GM18873 (cell line): ENCODE results near the gene CPE.

Experiments
- ATAC-seq: cut with Tn5 transposase; IDR thresholded peaks from one replicate; pipeline ENCODE4 v1.9.1; 2021; ENCODE audit warnings: mild to moderate bottlenecking, moderate library complexity, moderate number of reproducible peaks; ENCODE audit not compliant: unreplicated experiment, low FRiP score

The CPE gene

DNA sequence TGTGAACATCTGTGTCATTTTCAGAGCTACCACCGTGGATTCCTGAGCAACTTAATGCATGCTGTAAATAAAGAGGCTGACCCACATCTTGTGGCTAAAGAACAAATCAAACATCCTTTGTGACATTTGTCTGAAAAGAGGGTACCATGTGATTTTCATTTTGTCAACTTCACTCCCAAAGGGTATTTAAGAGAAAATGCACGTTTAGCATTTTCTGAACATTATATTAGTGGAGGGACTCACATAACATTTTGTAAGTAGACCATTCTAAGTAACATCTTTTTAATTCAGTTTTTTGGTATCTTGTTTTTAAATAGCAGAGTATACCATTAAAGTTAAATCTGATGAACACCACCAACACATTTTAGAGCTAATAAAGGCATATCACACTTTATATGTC, 17.0 kb upstream of the CPE start:
- ATAC-seq = no peak

DNA sequence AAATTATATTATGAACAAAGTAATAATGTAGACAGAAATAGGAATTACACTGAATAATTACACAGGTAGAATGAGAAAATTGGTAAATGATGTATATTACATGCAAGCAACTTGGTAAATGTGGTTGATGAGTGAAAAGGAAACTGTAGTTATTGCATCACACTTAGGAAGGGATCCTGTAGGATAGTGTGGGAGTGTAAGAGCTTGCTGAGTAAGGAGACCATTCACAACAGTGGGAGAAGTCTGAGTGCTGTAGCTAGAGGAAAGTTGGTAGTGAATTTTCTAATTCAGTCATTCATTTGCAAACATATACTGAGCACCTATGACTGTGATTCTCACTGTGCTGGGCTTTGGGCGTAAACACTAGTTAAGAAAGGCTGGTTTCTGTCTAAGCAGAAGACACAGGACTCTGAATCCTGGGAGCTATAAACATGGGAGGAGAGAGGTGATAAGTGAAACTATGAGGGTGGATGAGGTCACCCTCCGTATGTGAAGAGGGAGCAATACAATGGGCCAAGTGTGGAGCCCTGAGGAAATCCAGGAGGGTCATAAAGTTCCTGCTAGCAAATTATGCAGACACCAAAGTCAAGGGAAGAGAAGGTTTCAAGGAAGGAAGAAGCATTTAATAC, 14.2 kb upstream of the CPE start:
- no peak for ATAC-seq

DNA sequence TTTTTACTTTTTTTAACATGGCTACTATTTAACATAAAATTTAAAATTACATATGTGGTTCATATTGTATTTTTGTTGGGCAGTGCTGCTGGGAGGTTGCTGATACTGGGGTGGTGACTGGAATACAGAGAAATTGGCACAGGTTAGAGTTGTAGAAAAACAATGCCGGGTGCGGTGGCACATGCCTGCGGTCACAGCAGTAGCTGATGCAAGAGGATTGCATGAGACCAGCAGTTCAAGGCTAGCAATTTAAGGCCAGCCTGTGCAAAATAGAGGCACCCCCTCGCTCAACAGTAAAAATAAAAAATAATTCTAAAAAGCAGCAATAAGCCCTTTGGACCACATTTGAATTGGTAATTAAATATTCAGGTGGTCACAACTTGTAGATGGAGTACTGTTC, 11.8 kb upstream of the CPE start:
- no peak for ATAC-seq

DNA sequence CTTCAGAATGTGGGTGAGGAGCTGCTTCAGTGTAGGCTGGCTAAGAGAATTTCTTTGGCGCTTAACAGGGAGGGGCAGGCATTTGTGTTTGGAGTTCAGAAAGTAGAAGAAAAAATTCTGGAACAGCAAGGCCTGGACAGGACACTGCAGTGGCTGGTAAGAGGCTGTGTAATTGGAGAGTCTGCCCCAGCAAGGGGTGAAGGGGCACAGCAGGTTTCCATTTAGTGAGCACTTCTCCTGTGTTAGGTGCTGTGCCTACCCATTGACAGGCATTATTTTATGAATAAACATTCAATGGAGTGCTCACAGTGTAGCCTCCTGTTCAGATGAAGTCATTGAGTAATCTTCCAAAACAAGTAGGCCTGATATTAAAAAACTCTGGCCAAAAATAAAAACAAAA, 10.7 kb upstream of the CPE start:
- ATAC-seq = no peak

DNA sequence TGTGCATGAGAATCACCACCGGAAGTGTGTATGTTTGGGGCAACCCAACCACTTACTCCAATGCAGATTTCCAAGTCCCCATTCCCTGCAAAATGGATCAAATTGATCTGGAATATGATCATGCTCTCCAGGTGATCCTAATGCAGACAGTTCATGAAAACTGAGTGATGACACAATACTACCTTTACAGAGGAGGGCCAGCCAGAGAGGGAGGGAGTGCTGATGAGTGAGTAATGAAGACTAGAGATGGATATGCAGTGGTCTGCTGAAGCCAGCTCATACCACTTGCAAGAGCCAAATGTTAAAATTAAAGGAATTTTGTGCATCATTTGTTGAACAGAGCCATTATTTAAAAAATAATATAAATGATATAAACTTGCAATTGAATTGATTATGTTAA, 10.2 kb upstream of the CPE start:
- ATAC-seq = no peak

DNA sequence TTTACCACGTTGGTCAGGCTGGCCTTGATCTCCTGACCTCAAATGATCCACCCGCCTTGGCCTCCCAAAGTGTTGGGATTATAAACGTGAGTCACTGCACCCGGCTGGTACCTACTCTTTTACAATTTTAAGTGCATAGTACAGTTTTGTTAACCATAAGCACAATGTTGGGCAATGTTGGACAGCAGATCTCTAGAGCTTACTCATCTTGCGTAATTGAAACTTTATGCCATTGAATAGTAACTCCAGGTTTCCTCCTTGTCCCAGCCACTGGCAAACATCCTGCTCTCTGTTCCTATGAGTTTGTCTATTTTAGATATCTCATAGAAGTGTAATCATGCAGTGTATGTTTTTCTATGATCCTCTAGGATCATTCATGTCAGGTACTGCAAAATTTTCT, 9.3 kb upstream of the CPE start:
- ATAC-seq = no peak

DNA sequence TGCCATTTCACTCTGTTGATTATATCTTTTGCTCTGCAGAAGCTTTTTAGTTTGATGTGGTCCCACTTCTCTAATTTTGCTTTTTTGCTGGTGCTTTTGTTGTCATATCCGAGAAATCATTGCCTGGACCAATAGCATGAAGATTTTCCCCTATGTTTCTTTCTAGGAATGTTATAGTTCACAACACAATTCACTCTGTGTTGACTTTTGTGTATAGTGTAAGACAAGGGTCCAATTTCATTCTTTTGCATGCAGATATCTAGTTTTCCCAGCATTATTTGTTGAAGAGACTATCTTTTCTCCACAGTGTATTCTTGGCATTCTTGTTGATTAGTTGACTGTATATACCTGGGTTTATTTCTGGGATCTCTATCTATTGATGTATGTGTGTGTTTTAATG, 8.3 kb upstream of the CPE start:
- no peak for ATAC-seq

DNA sequence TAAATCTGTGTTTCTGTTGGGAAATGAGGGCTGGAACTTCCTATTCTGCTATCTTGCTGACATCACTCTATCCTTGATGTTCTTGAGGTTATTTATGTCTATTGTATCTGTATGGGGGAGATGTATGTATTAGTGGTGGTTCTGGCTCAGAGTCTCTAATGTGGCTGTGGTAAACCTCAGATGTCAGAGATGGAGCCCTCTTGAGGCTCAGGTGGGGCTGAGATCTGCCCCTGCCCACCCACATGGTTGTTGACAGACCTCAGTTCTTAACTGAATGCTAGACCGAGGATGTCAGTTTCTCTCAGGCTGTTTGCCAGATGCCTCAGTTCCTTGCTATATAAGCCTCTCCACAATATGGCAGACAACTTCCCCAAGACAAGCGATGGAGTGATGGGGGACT, 3.3 kb upstream of the CPE start:
- no peak for ATAC-seq

DNA sequence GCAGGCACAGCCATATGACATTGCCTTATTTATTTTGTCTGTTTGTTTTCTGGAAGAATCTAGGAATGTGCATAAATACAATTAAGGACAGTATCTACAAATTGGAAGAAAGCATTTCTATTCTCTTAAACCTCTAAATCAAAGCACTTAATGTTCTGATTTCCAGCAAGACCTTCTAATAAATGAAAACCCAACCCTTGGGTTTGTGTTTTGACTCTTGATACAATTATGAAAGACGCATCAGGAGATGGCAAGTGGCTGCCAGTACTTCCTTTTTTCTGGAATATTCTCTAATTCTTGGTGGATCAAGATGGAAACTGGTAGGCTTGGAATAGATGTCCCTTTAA, 437 bp upstream of the CPE start:
- ATAC-seq = no peak

DNA sequence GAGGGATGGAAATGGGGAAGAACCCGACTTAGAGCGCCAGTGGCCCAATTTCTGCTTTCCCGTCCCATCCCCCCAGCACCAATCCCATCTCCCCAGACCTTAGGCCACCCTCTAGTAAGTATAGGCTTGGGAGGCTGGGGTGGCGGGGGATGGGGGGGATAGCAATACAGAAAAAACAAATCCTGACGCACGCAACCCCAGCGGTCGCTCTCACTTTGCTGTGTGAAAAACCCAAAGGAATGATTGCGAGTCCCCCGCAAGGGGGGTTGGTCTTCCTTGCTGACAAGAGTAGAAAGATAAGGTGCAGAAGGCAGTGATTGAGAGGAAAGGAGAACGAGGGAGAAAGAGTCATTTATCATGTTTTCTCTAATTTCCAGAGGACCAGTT, 863 bp downstream of the CPE start:
- no peak for ATAC-seq

DNA sequence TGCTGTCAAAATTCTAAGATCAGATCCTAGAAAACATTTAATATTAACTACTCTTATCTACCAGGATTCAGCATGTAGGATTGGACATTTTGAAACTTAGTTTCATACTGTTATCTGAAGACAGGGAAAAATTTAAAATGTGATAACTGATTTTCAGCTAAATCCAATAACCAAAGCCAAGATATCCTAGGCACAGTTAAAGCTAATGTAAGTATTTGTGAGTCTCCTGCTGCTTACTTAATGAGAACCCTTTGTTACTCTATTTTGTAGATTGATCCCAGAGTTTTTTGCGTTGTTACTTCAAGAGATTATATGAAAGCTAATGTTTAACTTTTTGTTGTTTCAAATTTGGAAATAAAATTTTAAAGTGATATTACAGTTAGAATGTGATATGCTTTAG, 2.0 kb downstream of the CPE start:
- ATAC-seq = no peak

DNA sequence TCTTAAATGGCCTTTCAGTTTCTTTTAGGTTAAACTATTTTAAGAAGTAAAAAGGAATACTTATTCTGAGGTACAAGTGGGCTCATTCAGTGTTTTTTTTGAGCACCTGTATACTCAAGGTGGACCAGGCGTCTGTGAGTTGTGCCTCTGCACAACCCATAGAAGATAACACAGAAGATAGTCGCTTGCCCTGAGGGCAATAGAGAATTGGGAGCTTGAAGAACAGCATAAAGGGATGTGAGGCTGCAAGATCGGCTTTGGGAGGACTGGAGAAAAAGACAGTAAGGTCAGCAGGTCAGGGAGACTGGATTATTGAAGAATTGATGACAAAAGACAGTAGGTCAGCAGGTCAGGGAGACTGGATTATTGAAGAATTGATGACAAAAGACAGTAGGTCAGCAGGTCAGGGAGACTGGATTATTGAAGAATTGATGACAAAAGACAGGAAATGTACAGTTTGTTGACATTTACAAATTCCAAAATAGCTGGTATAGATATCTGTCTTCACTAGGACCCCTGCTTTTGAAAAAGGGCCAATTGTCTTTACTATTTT, 3.1 kb downstream of the CPE start:
- ATAC-seq = no peak

DNA sequence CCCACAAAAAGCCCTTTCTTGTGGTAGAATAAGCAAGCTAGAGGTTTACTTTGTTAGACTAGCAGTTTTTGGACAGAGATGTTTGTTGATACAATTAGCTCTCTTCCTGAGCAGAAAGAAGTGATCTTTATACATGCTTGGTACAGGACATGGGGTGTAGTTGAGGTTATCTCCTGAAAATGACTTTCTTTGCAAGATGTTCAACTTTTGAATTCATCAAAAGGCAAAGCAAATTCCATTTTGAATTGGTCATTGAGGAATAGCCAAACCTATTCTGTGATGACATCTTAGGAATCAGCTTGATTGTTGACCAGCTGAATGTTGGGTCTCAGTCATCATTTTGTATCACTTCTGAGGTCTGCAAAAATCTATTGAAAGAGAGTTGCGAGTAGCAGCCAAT, 3.8 kb downstream of the CPE start:
- no peak for ATAC-seq

DNA sequence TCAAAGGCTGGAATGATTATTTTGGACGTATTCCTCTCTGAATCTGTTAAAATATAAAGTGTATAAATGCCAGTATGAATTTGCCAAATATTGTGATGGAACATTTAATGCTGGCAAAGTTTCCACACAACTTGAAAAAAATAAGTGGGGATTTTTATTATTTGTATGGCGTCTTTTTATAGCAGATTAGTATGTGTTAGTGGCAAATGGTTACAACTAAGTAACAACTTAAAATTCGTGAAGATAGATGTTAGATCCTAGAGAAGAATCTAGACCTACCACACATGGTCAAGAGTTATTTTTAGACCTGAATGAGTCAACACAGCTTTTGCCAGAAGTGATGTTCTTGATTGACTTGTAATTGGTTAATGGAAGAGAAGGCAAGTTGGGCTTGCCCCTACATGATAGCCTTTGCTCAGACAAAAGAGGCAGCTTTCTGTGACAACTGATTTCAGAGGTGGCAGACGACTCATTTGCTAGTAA, 4.8 kb downstream of the CPE start:
- ATAC-seq = no peak

DNA sequence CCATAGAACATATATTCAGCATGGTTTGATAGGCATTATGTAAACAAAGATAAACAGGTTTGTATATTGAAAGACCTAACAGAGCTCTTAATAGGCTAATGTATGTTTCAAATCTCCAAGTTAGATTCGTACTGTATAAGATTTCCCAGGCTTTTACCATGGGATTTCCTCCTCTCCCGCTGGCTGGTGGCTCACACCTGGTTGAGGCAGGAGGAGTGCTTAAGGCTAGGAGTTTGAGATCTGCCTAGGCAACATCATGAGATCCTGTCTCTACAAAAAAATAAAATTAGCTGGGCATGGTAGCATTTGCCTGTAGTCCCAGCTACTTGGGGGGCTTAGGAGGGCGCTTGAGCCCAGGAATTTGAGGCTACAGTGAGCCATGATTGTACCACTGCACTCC, 5.4 kb downstream of the CPE start:
- no peak for ATAC-seq

DNA sequence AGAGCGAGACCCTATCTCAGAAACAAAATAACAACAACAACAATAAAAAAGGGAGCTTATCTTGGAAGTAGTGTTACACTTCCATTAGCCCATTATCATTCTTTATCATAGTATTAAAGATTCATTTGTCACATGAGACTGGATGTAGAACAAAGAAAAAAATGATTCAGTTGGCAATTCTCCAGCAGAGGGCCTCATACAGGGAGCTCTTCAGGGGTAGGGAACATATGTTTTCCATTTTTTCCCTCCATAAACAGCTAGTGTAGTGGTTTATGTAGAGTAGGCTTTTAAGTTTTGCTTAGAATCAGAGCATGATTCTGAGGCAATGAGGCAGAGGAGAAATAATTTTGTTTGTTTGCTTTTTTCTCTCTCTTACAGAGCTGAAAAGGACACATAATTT, 5.8 kb downstream of the CPE start:
- no peak for ATAC-seq

DNA sequence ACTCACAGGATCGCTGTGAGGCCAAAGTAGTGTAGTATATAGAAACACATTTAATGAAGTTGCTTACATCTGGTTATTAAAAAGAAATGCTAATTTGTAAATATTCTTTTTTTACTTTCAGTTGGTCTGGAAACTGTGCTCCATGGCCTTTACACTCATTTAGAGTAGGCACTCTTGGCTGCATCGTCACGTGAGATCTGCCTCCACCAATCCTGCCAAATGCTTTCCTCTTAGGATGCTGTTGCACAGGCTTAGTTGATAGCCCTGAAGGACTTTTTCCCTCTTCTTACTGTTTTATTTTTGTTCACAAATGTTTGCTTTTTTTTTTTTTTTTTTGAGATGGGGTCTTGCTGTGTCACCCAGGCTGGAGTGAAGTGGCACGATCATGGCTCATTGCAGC, 6.3 kb downstream of the CPE start:
- no peak for ATAC-seq

DNA sequence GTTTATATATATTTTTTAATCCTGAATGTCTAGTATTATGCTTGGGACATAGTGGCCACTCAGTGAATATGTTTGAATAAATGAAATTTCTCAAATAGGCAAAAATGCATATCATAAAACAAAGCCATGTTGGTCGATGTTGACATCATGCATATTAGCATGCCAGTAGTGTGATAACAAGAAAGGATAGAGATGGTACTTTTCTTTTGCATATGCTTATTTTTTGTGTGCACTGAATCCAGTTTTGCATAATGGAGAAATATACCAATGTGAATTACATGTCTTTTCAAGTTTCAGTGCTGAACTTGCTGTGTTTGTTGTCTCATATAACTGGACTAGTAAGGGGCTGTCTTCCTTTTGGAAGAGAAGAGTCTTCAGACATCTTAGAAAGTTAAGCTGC, 7.5 kb downstream of the CPE start:
- no peak for ATAC-seq

DNA sequence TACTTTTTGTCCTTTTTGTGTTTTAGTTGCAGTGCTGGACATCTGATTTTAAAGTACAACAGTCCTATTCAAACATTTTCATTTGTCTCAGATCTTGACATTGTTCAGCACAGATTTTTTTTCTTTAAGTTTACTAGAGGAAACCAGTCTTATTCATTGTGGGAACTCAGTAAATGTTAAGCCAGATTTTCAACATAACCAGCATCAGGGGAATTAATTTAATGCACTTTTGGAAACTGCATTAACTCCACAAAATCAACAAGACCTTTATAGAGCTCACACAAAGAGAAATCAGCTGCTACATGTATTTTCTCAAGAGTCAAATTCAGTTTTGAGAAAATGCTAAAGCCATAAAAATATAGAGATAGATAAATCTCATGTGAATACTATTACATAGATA, 9.9 kb downstream of the CPE start:
- ATAC-seq = no peak

DNA sequence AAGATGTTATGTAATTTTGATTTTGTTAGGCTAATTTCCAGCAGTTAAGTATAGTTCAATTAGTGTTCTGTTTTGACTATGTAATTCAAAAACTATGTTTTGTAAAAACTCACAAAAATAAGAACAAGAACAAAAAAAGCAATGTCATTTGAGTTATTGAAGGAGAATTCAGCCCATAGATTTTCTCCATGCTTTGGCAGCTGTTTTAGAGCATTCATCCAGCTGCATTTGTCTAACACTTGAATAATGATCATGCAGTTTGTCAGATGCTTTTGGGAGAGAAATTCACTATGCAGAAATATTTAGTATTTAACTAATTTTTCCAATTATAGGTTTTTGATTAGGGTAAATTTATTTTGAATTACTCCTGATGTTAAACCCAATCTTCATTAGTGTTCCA, 14.2 kb downstream of the CPE start:
- ATAC-seq = no peak

DNA sequence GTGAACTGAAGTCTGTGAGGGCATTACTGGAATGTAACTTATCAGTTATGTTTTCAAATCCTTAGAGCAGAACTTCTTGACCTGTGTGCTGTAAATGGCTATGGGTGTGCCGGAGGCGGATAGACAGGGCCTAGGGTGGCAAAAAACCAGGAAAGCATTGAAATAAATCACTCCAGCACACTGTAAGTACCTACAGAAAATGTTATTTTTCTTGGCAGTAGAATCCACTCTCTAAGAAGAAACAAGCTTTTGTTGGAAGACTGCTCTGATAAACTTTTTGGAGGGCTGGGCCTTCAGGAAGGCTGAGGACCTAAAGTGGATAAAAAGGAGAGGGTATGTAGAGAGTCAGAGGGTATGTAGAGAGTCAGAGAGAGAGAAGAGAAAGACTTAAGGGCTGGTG, 14.9 kb downstream of the CPE start:
- no peak for ATAC-seq

DNA sequence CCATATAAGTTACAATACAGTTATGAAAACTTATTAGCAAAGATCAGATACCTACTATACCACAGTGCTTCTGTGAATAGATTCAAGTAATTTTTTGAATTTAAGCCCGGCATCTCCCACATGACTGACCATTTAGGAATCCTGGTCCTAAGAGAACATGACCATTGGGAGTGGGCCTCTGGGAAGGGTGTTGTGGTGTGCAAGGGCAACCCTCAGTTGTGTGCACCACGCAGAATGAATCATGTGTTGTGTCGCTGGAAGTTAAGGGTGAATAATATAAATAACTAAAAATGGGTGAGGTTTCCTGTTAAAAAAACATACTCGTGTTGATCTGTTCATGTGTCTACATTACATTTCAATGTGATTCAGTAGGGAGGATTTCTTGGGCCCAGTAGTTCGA, 15.5 kb downstream of the CPE start:
- no peak for ATAC-seq

DNA sequence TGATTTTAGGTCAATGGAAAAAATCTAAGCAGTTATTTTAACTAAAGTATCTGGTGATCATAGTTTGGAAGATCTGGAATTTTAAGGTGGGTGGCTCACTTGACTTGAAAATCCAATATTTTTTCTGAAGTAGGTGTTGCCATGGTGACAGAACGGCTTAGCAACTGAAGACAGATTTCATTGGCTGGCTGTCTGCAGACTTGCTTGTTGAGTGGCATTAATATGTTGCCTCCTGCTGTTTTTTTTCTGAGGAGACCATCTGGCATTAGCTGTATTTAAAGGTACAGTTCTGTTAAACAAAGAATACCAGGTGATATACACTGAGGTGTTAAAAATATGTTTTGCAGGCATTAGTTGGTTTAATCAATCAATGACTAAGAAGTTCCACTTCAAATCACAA, 19.8 kb downstream of the CPE start:
- ATAC-seq = no peak
